Spleen (tissue), 11 donors: ENCODE measurements around the gene LSM2. TPM values are rescaled to one million over a fixed set of nuclear protein-coding genes. Genes with fewer than 3 reads are reported as not detected.
A peak's percentile ranks its signal among the peaks of the same experiment; 100 is the strongest.

Experiments used
- DNase-seq: peaks from one replicate; pipeline ENCODE4 v3.0.0-alpha.2; 2020
- H3K27ac ChIP-seq, 8 donors: fragments of 200-600 bp; sonication (generic) in 7 of 8; 1 replicate in 4 of 8; 2 replicates in 4 of 8; pipeline versions ENCODE4 v1.5.0 to v1.8.0; 2016 to 2021; ENCODE audit warnings: inconsistent platforms in 4 of 8, mild to moderate bottlenecking in 4 of 8, moderate library complexity in 1 of 8
- H3K27me3 ChIP-seq, 7 donors: fragments of 200-600 bp; sonication (generic) in 6 of 7; replicated peaks in 1 of 7; 1 replicate in 4 of 7; 2 replicates in 3 of 7; pipeline versions ENCODE4 v1.5.0 to v1.8.0; 2016 to 2021; ENCODE audit warnings: inconsistent platforms in 3 of 7, mild to moderate bottlenecking in 1 of 7
- H3K36me3 ChIP-seq, 6 donors: fragments of 200-600 bp; sonication (generic) in 5 of 6; 1 replicate in 4 of 6; 2 replicates in 2 of 6; pipeline versions ENCODE4 v1.5.0 to v1.8.0; 2016 to 2021; ENCODE audit warnings: inconsistent platforms in 2 of 6
- H3K4me1 ChIP-seq, 6 donors: fragments of 200-600 bp; sonication (generic) in 5 of 6; 1 replicate in 3 of 6; 2 replicates in 3 of 6; pipeline versions ENCODE4 v1.5.0 to v1.8.0; 2016 to 2021; ENCODE audit warnings: inconsistent platforms in 3 of 6
- H3K4me3 ChIP-seq, 8 donors: fragments of 200-600 bp; sonication (generic) in 7 of 8; 1 replicate in 4 of 8; 2 replicates in 4 of 8; pipeline versions ENCODE4 v1.5.0 to v1.8.0; 2016 to 2021; ENCODE audit warnings: inconsistent platforms in 4 of 8, mild to moderate bottlenecking in 4 of 8, moderate library complexity in 2 of 8
- H3K9me3 ChIP-seq, 8 donors: fragments of 200-600 bp; sonication (generic) in 7 of 8; 1 replicate in 4 of 8; 2 replicates in 4 of 8; pipeline versions ENCODE4 v1.5.0 to v1.8.0; 2016 to 2021; ENCODE audit warnings: inconsistent platforms in 4 of 8
- POLR2A ChIP-seq, 3 donors: fragments of 450-650 bp; IDR thresholded peaks; one replicate each; pipeline ENCODE4 v1.5.1; 2017; ENCODE audit warnings: antibody characterized with exemption in 3 of 3, mild to moderate bottlenecking in 1 of 3
- POLR2AphosphoS5 ChIP-seq, 3 donors: sonication (generic); formaldehyde crosslinking; IDR thresholded peaks; one replicate each; pipeline ENCODE4 v1.5.1; 2017; ENCODE audit warnings: antibody characterized with exemption in 3 of 3
- WGBS, 5 donors: extraction: QIAGEN DNeasy Blood & Tissue Kit in 3 of 5; methylation state at CpG; one replicate each; pipeline versions ENCODE4 v1.1.5 to v1.1.7; 2013 to 2018; 5-methylcytosine and 5-hydroxymethylcytosine counted together
- intact Hi-C: fragments of 100-400 bp; cut with DNase I; formaldehyde crosslinking; loops from one replicate; pipeline ENCODE4 v1.15.0; 2023; ENCODE audit warnings: low total_unique reads
- polyA plus RNA-seq, 3 donors: library from polyadenylated mRNA; stranded (reverse); fragments of 200-250 nt; gene quantifications; one replicate each; pipeline ENCODE4 v1.2.1, GENCODE V29; 2013
- total RNA-seq, 7 donors: library from RNA; depleted of rRNA in 3 of 7; stranded (reverse); fragments of >200 nt in 3 of 7; fragmentation: NEBNext Ultra II Directional in 4 of 7; extraction: Animal tissue kit (Norgen Biotek cat#: 25700) in 4 of 7; gene quantifications; one replicate each; pipeline versions ENCODE4 v1.1.0 to v1.2.1, GENCODE V29; 2016 to 2021
- TF ChIP-seq, protein P1 (sequence below), 11 experiments: fragments of 200-600 bp in 7 of 11; fragments of 450-650 bp in 4 of 11; sonication (generic) in 4 of 11; IDR thresholded peaks in 8 of 11; conservative IDR thresholded peaks in 3 of 11; 1 replicate in 7 of 11; 2 replicates in 4 of 11; pipeline versions ENCODE4 v1.4.0 to v1.8.0; 2016 to 2021; ENCODE audit warnings: antibody characterized with exemption in 11 of 11, inconsistent platforms in 4 of 11, mild to moderate bottlenecking in 1 of 11
- donor health status: healthy with polysubstance abuse.
- donor health status: DM: no; HTN: no; CAD: no; lungs with moderate emphysema.
- donor health status: DM: no; HTN: no; CAD: no.
- donor health status: Bipolar disorder and iron deficiency.
- donor health status: healthy.
- donor health status: DM: no; HTN: no; CAD: no.
- donor health status: DM: yes; HTN: yes; CAD: no.

LSM2 gene
- total and polyA plus RNA-seq, 10 donors: 35.9 to 98.9 (median 51.6) TPM

DNA sequence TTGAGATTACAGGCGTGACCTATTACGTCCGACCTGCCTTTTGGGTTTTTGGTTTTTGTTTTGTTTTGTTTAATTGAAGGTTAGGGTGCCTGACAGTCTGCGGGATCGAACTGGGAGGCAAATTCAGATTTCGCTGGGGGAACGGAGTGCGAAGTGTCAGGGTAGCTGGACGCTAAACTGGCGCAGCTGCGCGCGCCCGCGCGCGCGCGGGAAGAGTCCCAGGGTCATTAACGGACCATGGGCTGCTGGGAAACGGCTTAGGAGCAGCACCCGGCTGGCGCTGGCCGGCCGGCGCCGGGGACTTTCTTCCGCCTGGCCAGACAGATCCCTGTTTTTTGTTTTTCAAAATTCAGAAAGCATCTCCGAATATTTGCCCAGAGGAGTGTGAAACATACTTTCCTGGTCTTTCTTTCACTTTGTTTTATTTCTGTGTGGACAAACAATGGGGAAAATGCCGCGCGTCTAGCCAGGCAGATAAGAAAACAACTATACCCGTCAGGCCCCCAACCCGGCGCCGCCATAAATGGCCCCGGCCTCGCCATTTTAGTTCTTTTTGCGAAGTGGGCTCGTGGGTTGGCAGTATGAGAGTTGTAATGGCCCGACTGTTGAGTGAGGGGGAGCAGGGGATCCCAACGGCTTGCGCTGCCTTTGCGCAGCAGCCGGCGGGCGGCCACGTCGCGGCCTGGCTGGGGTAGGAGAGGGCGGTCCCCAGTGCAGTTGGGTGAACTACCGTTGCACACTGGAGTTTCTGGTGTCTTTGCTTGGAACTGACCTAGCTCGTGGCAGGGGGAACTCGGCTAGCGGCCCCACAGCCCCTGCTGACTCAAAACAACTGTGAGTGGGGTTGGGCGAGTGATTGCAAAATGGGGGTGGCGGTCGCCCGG lies 27.8 kb upstream of the LSM2 start:
- DNase-seq: peak; percentile 94
- 0 to 1% (median 0%) methylated on average over 45 to 59 of the region's 59 CpGs for WGBS, 5 donors

DNA sequence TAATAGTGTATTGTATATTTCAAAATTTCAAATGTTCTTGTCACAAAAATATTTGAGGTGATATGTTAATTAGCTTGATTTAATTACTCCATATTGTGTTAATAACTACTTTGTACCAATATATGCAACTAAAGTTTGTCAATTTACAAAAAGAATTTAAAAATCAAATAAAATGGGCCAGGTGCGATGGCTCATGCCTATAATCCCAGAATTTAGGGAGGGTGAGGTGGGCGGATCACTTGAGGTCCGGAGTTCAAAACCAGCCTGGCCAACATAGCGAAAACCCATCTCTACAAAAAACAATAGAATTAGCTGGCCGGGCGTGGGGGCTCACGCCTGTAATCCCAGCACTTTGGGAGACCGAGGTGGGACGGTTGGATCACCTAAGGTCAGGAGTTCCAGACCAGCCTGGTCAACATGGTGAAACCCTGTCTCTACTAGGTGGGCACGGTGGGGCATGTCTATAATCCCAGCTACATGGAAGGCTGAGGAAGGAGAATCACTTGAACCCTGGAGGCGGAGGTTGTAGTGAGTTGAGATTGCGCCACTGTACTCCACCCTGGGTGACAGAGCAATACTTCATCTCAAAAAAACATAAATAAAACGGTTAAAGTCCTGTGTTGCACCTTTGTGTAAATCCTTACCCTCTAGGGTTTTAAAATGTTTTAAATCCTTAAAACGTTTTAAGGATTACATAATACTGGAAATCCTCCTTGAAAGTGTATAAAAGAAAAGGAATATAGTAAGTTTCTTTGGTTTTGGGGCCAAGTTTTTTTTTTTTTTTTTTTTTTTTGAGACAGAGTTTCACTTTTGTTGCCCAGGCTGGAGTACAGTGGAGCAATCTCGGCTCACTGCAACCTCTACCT lies 24.8 kb upstream of the LSM2 start:
- peak overlapping the region in 5 of 8 donors; percentile 47 to 82 (median 53) for H3K4me3 ChIP-seq
- H3K9me3 ChIP-seq: no peaks in the 10 kb centered on the region
- H3K27me3 ChIP-seq: no peaks in the 10 kb centered on the region
- intact Hi-C loops: no loop called here
- 73 to 90% (median 82%) methylated on average over 15 of the region's 15 CpGs for WGBS, 5 donors
- TF ChIP-seq, protein P1, sequence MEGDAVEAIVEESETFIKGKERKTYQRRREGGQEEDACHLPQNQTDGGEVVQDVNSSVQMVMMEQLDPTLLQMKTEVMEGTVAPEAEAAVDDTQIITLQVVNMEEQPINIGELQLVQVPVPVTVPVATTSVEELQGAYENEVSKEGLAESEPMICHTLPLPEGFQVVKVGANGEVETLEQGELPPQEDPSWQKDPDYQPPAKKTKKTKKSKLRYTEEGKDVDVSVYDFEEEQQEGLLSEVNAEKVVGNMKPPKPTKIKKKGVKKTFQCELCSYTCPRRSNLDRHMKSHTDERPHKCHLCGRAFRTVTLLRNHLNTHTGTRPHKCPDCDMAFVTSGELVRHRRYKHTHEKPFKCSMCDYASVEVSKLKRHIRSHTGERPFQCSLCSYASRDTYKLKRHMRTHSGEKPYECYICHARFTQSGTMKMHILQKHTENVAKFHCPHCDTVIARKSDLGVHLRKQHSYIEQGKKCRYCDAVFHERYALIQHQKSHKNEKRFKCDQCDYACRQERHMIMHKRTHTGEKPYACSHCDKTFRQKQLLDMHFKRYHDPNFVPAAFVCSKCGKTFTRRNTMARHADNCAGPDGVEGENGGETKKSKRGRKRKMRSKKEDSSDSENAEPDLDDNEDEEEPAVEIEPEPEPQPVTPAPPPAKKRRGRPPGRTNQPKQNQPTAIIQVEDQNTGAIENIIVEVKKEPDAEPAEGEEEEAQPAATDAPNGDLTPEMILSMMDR (IDR thresholded peaks at IDR 0.05 in 8 of 11, conservative IDR thresholded peaks at IDR 0.05 in 3 of 11): no peak
- TF ChIP-seq POLR2A (IDR thresholded peaks at IDR 0.05) (no peak), POLR2AphosphoS5 (IDR thresholded peaks at IDR 0.05) (no peak)
- H3K27ac ChIP-seq: peak overlapping the region in 7 of 8 donors; percentile 94 to 98 (median 96)
- peaks cover 0 to 6% (median 0%) of the 10 kb centered on the region in 6 donors for H3K36me3 ChIP-seq
- H3K4me1 ChIP-seq: peaks cover 31 to 65% (median 56%) of the 10 kb centered on the region in 6 donors
- DNase-seq: peak; percentile 76

More for the DNA sequence above, 27.8 kb upstream of the LSM2 start:
- Histone ChIP-seq H3K4me1 (peaks cover 49 to 90% (median 81%) of the 10 kb centered on the region in 6 donors), H3K36me3 (peaks cover 0 to 37% (median 26%) of the 10 kb centered on the region in 6 donors), H3K4me3 (peak overlapping the region; percentile 71 to 92 (median 79)), H3K27me3 (no peaks in the 10 kb centered on the region), H3K27ac (peak overlapping the region; percentile 92 to 98 (median 96)), H3K9me3 (no peaks in the 10 kb centered on the region)
- intact Hi-C loops: no loop called here
- TF ChIP-seq, protein P1 (IDR thresholded peaks at IDR 0.05 in 8 of 11, conservative IDR thresholded peaks at IDR 0.05 in 3 of 11): peak in 1 of 11 experiments; percentile 16
- TF ChIP-seq POLR2AphosphoS5 (IDR thresholded peaks at IDR 0.05): peak; percentile 82 to 90 (median 89)
- TF ChIP-seq POLR2A (IDR thresholded peaks at IDR 0.05): peak in 2 of 3 donors; percentile 9 to 66

DNA sequence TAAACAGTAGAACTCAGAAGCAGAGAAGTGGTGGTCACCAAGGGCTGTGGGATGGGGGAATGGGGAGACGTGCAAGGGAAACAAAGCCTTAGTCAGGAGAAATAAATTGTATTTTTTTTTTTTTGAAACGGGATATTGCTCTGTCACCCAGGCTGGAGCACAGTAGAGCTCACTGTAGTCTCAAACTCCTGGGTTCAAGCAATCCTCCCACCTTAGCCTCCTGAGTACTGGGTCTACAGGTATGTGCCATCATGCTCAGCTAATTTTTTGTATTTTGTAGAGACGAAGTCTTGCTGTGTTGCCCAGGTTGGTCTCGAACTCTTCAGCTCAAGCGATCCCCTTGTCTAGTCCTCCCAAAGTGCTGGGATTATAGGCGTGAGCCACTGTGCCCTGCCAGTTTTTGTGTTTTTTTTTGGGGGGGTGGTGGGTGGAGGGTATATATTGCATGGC lies 24.1 kb upstream of the LSM2 start:
- H3K27me3 ChIP-seq: no peaks in the 10 kb centered on the region
- 47 to 63% (median 53%) methylated on average over 6 of the region's 6 CpGs for WGBS, 5 donors
- DNase-seq: no peak
- peak overlapping the region; percentile 47 to 82 (median 54) for H3K4me3 ChIP-seq
- H3K4me1 ChIP-seq: peaks cover 30 to 65% (median 56%) of the 10 kb centered on the region in 6 donors
- no peaks in the 10 kb centered on the region for H3K9me3 ChIP-seq
- intact Hi-C loops: no loop called here
- TF ChIP-seq, protein P1 (IDR thresholded peaks at IDR 0.05 in 8 of 11, conservative IDR thresholded peaks at IDR 0.05 in 3 of 11): no peak
- TF ChIP-seq POLR2AphosphoS5 (IDR thresholded peaks at IDR 0.05) (no peak), POLR2A (IDR thresholded peaks at IDR 0.05) (no peak)
- H3K36me3 ChIP-seq: no peaks in the 10 kb centered on the region
- peak overlapping the region; percentile 46 to 98 (median 94) for H3K27ac ChIP-seq
